ENCODE results near the gene B4GALNT4. TPM values are rescaled to one million over a fixed set of nuclear protein-coding genes. Genes with fewer than 3 reads are reported as not detected.
A peak's percentile ranks its signal among the peaks of the same experiment; 100 is the strongest.

B4GALNT4 gene
- total and polyA plus RNA-seq, 2 experiments from 2014 or later = 2.3 to 16.5 TPM

DNA sequence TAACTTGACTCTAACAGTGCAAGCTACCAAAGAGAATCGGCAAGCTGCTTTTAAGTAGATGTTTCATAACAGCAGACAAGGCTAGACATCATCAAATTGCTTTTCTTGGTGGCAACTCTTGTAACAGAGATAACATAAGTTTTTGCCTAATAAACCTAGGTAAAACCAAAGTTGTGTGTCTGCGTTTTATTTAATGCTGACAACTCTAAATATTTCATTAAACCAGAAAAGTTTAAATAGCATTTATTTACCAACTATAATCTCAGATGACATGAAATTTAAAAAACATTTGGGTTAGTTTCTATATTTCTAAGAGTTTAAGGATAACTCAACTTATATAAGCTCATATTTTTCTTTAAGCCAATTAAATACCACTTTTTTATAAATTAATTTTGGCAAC, 29.3 kb upstream of the B4GALNT4 start:
- Histone ChIP-seq H3K4me1 (ENCODE audit: insufficient read depth) (peaks cover 8% of the 10 kb centered on the region), H4K20me1 (ENCODE audit: insufficient read depth) (no peaks in the 10 kb centered on the region), H3K9me3 (ENCODE audit: low read depth) (no peaks in the 10 kb centered on the region), H3K4me2 (ENCODE audit: unreplicated experiment) (no peak overlapping the region), H3K79me2 (ENCODE audit: insufficient read depth) (no peaks in the 10 kb centered on the region), H3K9me2 (ENCODE audit: insufficient read depth) (no peaks in the 10 kb centered on the region), H3K27me3 (replicated peaks; ENCODE audit: insufficient read depth) (no peaks in the 10 kb centered on the region), H3K36me3 (ENCODE audit: low read depth) (no peaks in the 10 kb centered on the region), H3F3A (ENCODE audit: insufficient read depth) (0 out of 2 replicates have a peak, but pooled peaks cover 6% of the 10 kb centered on the region), H3K9ac (no peak overlapping the region), H2AFZ (no peak overlapping the region), H3K4me3 (no peak overlapping the region), H3K27ac (no peak overlapping the region)
- TF ChIP-seq EZH2phosphoT487 (IDR thresholded peaks at IDR 0.05; ENCODE audit: insufficient read depth, low read depth) (no peak), EZH2 (IDR thresholded peaks at IDR 0.05; ENCODE audit: insufficient read depth, poor library complexity, severe bottlenecking) (no peak)
- in situ Hi-C loops (cut with MboI) = no loop called here
- WGBS, 2 experiments (ENCODE audit: low coverage in 1 of 2, low lambda C conversion rate in 2 of 2, missing lambda C conversion rate in 2 of 2) = 72 to 75% methylated on average over 2 of the region's 2 CpGs
- DNase-seq = no peak

DNA sequence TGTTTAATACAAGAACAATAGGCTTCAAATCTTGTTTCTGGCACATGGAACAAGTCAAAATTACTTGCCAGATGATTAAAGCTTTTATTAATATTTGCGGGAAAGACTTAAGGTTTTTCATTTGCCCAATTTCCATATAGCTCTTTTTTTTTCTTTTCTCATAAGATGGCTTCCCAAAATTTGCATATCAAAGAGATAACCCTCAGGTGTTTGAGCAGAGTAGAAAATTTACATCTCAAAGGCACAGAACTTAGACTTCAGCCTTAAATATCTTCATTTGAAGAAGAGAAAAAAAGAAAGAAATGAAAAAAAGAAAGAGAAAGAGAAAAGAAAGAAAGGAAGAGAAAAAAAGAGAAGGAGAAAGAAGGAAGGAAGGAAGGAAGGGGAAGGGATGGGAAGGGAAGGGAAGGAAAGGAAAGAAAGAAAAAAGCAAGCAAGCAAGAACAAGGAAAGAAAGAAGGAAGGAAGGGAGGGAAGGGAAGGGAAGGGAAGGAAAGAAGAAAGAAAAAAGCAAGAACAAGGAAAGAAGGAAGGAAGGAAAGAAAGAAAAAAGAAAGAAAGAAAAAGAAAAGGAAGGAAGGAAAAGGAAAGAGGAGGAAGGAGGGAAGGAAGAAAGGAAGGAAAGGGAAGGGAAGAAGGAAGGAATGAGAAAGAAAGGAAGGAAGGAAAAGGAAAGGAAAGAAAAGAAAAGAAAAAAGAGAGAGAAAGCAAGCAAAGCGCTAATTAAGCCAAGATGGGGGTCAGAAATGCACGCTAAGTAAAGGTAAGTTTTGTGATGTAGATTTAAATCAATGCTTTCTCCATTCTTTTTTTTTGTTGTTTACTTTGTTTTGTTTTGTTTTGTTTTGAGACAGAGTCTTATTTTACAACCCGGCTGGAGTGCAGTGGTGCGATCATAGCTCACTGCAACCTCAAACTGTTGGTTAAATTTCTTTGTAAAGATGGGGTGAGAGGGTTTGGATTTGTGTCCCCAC, 28.5 kb upstream of the B4GALNT4 start:
- H2AFZ ChIP-seq = no peak overlapping the region
- WGBS, 2 experiments (ENCODE audit: low coverage in 1 of 2, low lambda C conversion rate in 2 of 2, missing lambda C conversion rate in 2 of 2) = 49 to 67% methylated on average over 4 to 5 of the region's 5 CpGs
- H3F3A ChIP-seq (ENCODE audit: insufficient read depth) = 0 out of 2 replicates have a peak, but pooled peaks cover 6% of the 10 kb centered on the region
- H4K20me1 ChIP-seq (ENCODE audit: insufficient read depth) = no peaks in the 10 kb centered on the region
- in situ Hi-C loops (cut with MboI) = no loop called here
- H3K9me3 ChIP-seq (ENCODE audit: low read depth) = no peaks in the 10 kb centered on the region
- H3K79me2 ChIP-seq (ENCODE audit: insufficient read depth) = no peaks in the 10 kb centered on the region
- H3K4me1 ChIP-seq (ENCODE audit: insufficient read depth) = peaks cover 3% of the 10 kb centered on the region
- H3K9me2 ChIP-seq (ENCODE audit: insufficient read depth) = no peaks in the 10 kb centered on the region
- no peaks in the 10 kb centered on the region for H3K36me3 ChIP-seq (ENCODE audit: low read depth)
- H3K4me3 ChIP-seq = no peak overlapping the region
- TF ChIP-seq EZH2 (IDR thresholded peaks at IDR 0.05; ENCODE audit: insufficient read depth, poor library complexity, severe bottlenecking) = no peak
- no peak for TF ChIP-seq EZH2phosphoT487 (IDR thresholded peaks at IDR 0.05; ENCODE audit: insufficient read depth, low read depth)
- no peak overlapping the region for H3K27ac ChIP-seq
- no peak overlapping the region for H3K4me2 ChIP-seq (ENCODE audit: unreplicated experiment)
- no peak for DNase-seq
- no peak overlapping the region for H3K9ac ChIP-seq
- H3K27me3 ChIP-seq (replicated peaks; ENCODE audit: insufficient read depth) = no peaks in the 10 kb centered on the region

- Histone ChIP-seq H3K9me2 (ENCODE audit: insufficient read depth) (no peaks in the 10 kb centered on the region), H3K79me2 (ENCODE audit: insufficient read depth) (no peaks in the 10 kb centered on the region), H3K9me3 (ENCODE audit: low read depth) (no peaks in the 10 kb centered on the region), H3K4me3 (no peak overlapping the region), H3F3A (ENCODE audit: insufficient read depth) (0 out of 2 replicates have a peak, but pooled peaks cover 6% of the 10 kb centered on the region), H3K27me3 (replicated peaks; ENCODE audit: insufficient read depth) (no peaks in the 10 kb centered on the region), H4K20me1 (ENCODE audit: insufficient read depth) (no peaks in the 10 kb centered on the region), H3K27ac (no peak overlapping the region), H2AFZ (peak overlapping the region; percentile 53), H3K4me2 (ENCODE audit: unreplicated experiment) (no peak overlapping the region), H3K4me1 (ENCODE audit: insufficient read depth) (no peaks in the 10 kb centered on the region), H3K9ac (no peak overlapping the region), H3K36me3 (ENCODE audit: low read depth) (no peaks in the 10 kb centered on the region)
- WGBS, 2 experiments (ENCODE audit: low coverage in 1 of 2, low lambda C conversion rate in 2 of 2, missing lambda C conversion rate in 2 of 2) = 47 to 49% methylated on average over 3 of the region's 3 CpGs
- in situ Hi-C loops (cut with MboI) = no loop called here
- no peak for TF ChIP-seq EZH2phosphoT487 (IDR thresholded peaks at IDR 0.05; ENCODE audit: insufficient read depth, low read depth)
- no peak for TF ChIP-seq EZH2 (IDR thresholded peaks at IDR 0.05; ENCODE audit: insufficient read depth, poor library complexity, severe bottlenecking)
- no peak for DNase-seq
These were observed 27.0 kb upstream of the B4GALNT4 start for GRCh38 chr11:342328-342727.

DNA sequence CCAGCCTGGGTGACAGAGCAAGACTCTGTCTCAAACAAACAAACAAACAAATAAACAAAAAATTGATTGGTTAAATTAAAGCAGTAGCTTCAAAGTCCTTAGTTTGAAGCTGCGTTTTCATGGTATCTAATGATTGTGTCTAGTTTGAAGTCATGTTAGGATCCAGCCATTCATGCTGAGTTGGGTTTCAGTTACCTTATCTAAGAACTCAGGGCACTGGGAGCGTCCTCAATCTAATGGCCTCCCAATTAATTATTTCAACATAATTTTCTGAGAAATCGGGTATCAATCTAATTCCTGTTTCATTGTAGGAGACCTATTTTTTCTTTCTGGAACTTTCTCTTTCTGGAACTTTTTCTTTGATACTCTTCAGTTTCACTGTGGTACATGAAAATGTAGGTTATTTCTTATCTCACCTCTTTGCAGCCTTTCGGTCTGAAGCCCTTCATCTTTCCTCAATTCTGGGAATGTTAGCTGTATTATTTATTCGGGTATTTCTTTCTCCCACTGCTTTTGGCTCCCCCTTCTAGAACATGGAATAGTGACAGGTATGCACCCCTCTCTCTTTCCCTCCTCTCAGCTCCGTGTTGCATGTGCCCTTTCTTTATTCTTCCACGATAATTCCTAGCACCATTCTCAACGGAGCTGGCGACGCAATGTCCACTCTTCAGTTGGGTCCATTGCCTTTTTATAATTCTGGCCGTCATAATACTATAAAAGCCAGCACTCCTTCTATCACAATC, 24.3 kb upstream of the B4GALNT4 start:
- Histone ChIP-seq H3F3A (ENCODE audit: insufficient read depth) (0 out of 2 replicates have a peak, but pooled peaks cover 6% of the 10 kb centered on the region), H3K79me2 (ENCODE audit: insufficient read depth) (no peaks in the 10 kb centered on the region), H2AFZ (no peak overlapping the region), H3K9ac (no peak overlapping the region), H4K20me1 (ENCODE audit: insufficient read depth) (no peaks in the 10 kb centered on the region), H3K9me2 (ENCODE audit: insufficient read depth) (no peaks in the 10 kb centered on the region), H3K4me1 (ENCODE audit: insufficient read depth) (no peaks in the 10 kb centered on the region), H3K36me3 (ENCODE audit: low read depth) (no peaks in the 10 kb centered on the region), H3K4me2 (ENCODE audit: unreplicated experiment) (no peak overlapping the region), H3K27me3 (replicated peaks; ENCODE audit: insufficient read depth) (no peaks in the 10 kb centered on the region), H3K27ac (no peak overlapping the region), H3K9me3 (ENCODE audit: low read depth) (no peaks in the 10 kb centered on the region), H3K4me3 (no peak overlapping the region)
- DNase-seq = no peak
- TF ChIP-seq EZH2phosphoT487 (IDR thresholded peaks at IDR 0.05; ENCODE audit: insufficient read depth, low read depth) (no peak), EZH2 (IDR thresholded peaks at IDR 0.05; ENCODE audit: insufficient read depth, poor library complexity, severe bottlenecking) (no peak)
- in situ Hi-C loops (cut with MboI) = no loop called here
- 86 to 87% methylated on average over 11 of the region's 11 CpGs for WGBS, 2 experiments (ENCODE audit: low coverage in 1 of 2, low lambda C conversion rate in 2 of 2, missing lambda C conversion rate in 2 of 2)
